Stimulated activated CD4-positive, alpha-beta T cell treated with anti-CD3 and anti-CD28 coated beads, Interleukin-2, amount 100 ng/mL, for 24 hours (primary cell): ENCODE results near the gene ANO2.
"Not testable (repeated sequence)": the region's sequence is repeated elsewhere in the genome, so short reads cannot be mapped to it uniquely, and the experiment has no call there.

Source experiments
- DNase-seq, 2 donors: peaks; one replicate each; pipeline ENCODE4 v3.0.0-alpha.2; 2020

ANO2 gene

DNA sequence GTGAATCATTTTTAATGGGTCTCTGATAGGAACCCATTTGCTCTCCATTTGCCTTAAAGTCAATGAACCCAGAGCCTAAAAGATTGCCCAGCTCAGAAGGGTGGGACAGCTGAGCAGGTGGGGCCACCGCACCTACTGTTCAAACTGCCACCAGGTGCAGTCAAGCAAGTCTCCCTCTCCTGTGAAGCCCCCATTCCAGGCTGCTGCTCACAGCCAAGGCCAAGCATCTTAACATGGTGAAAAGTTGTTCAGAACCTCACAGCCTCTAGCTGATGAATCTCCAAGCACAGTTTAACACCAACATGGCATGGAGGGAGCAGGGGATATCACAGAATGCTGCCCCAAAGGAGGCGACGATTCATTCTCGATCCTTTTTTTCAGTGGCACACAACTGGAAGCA is 29.5 kb downstream of the ANO2 start:
- DNase-seq: no peak

DNA sequence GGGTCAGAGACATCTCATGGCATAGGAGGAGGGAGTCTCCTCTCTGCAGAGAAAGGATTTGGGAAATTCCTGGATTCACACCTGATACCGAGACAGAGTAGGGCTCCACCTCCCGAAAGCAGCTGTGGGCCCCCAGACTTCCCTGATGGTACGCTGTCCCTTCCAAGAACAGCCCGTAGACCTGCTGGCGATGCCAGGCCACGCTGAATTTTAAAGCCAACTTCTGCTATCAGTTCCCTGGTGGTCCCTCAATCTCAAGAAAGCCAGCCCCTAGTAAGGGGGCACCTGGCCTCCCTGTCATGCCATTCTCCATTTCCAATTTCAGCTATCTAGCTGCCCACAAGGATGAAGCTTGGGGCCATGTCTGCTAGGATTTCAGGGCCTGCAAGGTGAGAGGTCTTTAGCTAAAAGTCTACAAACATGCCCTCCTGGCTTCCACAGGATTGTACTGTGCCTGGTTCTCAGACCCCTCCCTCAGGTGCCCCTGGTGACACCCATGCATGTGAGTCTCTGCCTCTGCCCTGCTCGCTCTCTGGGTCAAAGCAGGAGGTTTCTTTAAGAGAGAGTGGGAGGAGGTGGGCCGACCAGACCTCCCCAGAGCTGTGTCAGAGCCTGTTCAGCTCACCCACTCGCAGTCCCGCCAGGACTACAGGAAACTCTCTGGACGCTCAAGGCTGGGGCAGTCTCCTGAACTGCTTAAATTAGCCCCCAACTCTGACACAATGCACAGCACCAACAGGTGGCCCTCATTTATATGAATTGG is 30.5 kb downstream of the ANO2 start:
- no peak for DNase-seq

DNA sequence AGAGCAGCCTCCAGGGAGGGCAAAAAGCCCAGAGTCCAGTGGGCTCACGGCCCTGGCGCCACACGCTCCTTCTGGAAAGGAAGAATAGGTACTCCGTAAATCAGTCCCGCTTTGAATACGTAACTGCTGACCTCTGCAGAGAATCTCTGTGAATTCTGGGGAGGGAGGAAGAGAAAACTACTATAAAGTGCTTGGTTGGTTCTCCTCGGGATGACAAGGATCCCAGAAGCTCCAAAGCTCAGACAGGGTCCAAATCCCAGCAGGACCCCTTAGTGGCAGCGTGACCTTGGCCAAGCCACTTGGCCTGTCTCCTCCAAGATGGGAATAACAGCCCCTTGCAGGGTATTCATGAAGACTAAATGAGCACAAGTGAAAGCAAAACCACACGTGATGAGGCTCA is 31.7 kb downstream of the ANO2 start:
- no peak for DNase-seq

DNA sequence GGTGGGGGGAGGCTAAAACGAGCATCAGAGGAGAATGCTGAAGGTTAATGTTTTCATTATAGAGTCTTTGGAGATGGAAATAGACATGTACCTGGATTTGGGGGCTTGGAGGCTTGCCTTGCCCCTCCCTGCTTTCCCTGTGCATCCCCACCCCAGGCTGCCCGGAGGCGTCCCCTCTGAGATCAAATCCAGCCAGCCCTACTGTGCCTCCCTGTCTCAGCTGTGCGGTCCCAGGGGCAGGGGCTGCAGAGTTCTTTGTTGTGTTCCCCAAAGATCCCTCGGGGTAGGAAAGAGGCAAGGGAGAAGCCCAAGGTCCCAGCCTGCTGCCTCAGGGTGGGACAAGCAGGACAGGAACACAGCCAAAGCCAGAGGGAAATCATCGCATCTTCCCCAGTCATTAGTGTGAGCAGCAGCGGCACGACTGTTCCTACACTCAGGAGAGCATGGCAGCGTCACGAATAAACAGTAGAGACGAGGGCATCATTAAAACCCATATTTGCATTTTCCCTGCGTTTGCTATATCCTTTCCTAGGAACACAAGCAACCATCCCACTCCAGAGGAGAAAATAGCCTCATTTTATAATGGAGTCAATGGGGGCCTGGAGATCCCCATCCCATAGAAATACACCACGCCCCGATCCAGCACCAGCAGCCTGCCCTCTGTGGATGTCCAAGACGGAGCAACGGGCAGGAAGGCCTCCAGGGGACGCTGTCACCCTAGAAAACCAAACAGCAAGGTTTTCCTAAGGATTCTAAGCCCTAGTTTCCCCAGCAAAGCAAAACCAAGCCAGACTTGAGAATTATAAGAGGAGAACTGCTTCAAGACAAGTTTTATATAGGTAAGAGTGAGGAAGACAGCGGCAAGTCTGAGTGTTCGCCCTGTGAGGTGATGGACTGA is 32.4 kb downstream of the ANO2 start:
- no peak for DNase-seq

DNA sequence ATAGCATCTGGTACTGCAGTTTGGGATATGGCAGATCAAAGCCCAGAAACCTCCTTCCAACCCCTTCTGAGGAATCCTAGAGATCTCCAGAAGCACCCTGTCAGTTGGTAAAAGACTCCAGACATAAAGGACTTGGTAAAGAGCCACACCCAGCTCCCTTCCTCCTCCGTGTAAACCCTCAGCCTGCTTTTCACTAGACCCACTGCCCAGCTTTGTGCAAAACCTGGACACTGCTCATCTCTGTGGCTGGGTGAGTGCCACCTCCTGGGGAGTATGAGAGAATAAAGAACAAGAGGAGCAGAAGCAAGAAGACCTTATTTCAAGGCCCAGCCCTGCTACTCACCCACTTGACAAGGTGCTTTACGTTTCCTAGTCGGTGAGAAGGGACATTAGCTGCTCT is 33.0 kb downstream of the ANO2 start:
- DNase-seq: no peak

DNA sequence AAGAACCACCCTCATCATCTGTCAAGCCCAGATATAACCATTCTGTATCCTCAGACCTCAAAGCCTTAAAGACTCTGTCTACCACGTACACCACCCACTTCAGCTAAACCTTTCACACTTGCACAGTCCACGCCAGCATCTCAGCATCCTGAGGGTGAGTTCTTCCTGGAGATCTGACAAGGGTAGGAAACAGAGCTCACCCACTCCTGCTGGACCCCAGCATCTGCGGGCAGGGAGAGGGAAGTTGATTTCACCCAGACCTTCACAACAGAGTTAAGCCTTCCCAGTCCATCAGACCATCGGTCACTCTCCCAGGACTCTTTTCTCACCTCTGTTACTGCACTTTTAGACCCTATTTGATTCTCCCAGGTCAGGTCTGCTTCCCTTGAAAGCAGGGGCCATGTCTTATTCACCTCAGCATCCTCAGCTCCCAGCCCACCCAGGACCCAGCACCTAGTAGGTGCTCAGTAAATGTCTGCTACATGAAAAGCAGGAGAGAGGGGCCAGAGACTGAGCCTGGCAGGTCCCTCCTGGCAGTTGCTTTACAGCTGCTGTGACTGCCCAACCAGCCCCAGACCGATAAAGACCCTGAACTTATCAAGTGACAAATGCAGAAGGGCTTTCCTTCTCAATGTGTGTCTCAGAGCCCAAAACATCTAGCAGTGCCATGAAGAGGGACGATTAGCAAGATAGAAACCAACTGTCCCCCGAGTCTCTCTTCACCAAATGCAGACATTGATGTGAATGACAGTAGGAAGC is 34.1 kb downstream of the ANO2 start:
- no peak for DNase-seq

DNA sequence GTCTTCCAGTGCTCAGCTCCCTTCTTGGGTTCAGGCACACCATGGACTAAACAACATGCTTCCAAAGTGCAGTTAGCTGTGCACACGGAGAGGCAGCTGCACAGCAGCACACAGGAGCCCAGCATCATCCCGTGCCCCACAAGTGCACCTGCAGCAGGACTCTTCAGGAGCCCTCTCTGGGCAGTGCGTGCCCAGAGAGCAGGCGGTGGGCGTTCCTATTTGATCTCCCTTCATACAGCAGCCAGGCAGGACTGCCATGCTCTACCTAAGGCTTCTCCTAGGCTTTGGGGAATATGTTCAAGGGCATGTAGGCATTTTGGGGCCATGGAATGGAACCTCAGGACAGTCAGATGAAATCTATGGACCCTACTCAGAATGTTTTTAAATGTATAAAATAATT is 35.5 kb downstream of the ANO2 start:
- no peak for DNase-seq

DNA sequence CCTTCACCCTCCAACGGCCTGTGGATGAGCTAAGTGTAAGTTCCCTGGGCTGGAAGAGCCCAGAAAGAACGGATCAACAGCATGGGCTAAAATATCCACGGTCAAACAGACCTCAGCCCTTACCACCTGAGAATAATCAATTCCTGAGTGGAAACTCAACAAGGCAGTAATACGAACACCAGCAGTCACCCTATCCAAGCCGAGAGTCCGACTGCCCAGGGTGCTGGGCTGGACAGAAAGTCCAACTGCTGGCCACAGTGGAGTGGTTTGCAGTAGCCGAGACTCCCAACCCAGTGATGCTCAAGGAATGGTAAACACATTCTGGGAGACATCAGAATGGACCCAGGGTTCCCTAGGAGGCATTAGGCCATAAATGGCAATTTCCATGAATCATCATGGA is 36.8 kb downstream of the ANO2 start:
- DNase-seq: no peak

DNA sequence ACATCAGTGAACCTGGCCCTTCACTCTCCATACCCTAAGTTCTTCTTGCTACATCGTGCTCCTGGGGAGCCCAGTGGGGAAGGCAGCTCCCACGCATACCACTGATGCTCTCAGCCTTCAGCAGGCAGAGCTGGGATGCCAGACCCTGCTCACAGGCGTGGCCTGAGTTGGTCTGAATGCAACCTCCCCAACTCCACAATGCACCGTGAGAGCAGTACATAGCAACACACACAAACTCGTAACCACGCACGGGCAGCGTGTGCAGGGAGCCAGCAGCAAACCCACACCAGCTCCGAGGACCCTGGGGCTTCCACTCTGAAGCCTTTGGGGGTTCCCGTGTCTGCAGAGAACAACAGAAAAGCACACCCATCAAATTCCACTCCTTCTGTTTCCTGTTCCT is 37.3 kb downstream of the ANO2 start:
- DNase-seq: no peak

DNA sequence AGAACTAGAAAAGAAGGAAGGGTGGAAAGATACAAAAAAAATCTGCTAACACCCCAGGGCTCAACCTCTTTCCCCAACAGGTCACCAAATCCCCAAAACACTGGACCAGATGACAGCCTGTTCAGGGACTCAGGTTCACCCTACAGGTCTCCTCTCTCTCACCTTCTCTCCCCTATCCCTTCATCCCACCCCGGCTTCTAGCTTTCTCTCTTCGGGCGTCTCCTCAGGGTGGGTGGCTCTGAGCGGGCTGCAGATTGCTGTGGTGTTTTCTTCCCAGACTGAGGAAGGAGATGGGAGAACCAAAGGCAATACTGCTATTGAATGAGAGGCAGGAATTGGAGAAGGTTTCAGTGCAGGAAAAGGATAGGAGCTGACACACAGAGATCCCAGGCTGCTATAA is 39.3 kb downstream of the ANO2 start:
- no peak for DNase-seq

DNA sequence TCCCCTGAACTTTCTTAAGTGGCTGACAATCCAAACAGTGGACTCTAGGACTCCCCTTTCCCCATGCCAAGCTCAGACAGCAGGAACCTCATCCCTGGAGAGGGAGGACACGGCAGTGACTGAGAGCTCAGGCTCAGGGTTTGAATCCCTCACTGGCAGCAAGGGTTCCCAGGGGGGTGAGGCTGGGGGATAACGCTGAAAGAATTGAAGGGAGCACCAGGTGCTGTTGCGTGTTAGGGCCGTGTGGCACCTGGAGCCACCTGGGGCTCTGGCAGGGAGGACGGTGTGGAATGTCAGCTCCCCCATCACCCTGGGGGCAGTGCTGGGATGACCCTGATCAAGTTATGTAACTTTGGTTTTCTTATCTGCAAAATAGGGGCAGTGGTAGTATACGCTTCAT is 40.1 kb downstream of the ANO2 start:
- DNase-seq: no peak

DNA sequence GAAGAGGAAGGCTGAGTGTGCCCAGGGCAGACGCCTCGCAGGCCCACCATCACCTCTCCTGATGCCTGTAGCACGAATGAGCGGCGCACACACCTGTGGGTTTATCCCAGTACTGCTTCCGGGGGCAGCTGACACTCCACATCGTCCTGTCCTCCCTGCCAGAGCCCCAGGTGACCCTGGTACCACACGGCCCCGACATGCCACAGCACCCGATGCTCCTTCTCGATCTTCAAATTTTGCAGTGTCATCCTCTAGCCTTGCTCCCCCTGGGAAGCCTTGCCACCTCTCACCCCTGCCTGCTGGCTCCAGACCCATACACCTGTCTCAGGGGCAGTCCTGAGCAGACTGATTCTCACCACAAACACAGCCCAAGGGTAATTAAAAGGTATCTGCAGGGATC is 40.6 kb downstream of the ANO2 start:
- DNase-seq: no peak

DNA sequence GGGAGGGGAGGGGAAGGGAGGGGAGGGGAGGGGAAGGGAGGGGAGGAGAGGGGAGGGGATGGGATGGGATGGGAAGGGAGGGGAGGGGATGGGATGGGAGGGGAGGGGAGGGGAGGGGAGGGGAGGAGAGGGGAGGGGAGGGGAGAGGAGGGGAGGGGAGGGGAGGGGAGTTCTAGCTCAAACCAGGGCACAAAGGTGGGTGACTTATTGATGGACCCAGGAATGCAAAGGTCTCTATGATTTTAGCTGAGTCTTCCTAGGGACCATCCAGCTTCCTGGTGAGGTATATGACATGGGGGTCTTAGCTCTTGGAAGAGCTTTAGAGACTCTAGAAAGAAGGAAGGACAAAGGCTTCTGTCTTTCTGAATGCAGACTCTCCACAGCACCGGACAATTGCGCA is 42.3 kb downstream of the ANO2 start:
- no peak for DNase-seq

DNA sequence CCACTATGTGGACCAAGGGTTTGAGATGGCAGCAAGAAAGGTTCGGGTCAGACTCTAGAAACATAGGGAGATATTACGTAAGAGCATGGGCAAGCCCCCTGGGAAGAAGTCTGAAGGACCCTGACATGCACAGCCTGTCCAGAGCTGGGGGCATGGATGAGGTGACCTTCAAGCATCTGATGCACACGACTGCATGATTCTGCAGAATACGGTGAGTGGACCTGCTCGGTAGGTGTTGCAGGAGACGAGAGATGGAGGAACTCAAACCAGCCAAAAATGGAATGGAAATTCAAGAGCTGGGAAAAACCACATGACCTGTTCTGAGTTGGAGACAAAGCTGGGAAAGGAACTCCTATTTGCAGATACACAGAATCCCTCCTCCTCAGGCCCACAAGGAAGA is 43.6 kb downstream of the ANO2 start:
- no peak for DNase-seq

DNA sequence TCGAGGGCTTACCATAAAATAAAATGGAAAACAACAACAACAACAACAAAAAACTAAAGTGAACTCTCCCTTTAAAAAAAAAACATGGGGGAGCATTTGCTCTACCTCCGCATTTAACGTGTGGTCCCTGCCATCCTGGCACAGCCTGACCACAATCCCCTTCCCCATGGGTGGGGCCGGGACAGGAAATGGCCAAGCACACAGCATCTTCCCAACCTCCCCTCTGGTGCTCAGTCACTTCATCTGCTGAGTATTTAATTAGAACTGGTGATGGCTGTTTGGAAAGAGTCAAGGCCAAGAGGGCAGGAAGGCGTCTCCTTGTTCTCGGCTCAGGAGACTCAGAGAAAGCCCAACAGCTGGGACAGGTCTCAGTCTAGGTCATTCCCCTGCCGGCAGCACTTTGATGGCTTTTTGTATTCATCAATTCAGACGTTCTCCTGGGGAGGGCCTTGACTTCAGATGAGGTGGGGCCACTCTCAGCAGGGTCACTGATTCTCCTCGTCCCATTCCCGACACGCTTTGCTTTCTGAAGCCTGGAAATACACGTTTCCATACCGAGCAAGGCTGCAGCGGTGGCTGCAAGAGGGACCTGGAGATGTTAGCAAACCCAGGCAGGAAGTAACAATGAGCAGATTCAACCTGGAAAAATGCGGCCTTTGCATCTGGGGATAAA is 44.4 kb downstream of the ANO2 start:
- no peak for DNase-seq

DNA sequence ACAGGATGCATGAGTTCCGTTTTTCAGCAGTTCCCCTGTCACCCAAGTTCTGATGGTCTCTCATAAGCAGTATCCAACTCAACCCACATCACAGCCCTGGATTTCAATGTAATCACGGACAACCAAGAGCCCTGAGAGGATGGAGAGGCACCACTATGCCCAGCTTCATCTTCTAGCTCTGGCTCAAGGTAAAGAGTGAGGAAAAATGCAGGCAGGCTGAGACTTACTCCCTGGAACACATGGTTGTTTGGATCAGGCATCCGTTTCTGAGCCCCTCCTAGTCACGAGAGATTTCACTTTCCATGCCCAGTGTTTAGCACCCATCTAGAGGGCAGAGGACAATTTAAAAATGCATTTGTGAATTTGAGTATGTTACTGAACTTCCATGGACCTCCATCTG is 45.0 kb downstream of the ANO2 start:
- no peak for DNase-seq

DNA sequence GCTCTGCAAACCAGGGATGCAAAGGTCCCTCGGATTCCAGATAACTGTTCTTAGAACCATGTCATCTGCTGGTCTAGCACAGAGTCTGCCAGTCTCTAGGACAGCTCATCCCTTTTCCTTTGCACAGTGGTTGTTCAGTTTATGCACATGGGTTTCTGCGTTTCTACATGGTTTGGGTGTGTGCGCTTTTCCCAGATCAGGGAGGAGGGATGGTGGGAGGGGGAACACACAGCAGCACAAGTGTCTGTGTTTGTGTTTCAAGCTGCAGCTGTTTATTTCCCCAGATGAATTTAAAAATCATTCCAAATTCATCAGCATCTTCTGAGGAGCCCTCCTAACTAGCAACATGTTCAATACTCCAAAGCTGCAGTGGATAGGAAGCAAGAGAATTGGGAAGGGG is 45.4 kb downstream of the ANO2 start:
- DNase-seq: no peak

DNA sequence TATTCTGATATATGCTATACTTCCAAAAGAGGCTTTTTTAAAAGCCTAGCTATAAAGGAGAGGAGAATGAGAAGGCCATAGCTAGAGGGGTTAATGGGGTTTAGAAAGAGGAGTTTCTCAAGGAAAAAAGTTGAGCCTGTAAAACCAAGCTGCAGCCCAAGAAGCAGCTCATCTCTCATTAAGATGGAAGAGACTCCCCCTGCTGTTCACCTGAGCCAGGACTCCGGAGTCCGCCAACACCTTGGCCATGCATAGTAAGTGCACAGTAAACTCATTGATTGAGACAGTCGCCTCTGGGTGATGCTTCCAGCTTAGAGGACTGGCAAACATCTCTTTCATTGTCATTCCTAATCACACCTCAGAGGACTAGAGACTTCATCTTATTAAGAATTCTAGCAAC is 46.2 kb downstream of the ANO2 start:
- no peak for DNase-seq

DNA sequence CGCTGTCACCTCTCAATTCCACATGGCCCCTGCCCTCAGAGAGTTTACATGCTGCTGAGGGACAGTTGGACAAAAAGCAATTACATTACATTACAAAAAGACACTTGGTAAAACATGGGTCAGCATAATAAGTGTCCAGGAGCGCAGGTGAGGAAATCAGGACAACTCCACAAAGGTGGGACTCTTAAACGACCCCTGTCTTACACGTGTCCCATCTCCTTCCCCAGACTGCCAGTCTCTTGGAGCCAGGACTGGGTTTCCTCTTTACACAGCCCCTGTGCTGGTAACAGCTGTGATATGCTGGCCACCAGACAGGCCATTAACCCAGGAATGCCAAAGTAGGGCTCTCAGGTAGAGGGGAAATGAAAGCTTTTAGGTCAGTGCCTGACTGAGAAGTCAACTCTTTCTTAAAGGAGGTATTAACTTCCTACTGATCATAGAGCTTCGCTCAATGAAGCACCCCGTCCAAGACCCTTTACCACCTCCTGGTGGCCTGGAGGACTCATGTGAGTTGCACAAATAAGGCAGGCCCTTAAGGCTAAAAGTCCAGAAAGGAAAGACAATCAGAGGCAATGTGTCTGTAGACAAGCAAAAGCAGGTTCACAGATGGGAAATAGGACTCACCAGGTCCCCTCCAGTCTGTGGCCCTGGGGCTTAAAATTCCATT is 55.5 kb downstream of the ANO2 start:
- DNase-seq: peak; percentile 22 to 60

DNA sequence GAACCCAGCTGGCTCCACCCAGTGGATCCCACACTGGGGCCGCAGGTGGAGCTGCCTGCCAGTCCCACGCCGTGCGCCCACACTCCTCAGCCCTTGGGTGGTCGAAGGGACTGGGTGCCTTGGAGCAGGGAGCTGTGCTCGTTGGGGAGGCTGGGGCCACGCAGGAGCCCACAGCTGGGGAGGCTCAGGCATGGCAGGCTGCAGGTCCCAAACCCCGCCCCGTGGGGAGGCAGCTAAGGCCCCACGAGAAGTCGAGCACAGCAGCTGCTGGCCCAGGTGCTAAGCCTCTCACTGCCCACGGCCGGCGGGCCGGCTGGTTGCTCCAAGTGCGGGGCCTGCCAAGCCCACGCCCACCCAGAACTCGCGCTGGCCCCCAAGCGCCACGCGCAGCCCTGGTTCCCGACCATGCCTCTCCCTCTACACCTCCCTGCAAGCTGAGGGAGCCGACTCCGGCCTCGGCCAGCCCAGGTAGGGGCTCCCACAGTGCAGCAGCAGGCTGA is 56.2 kb downstream of the ANO2 start:
- no peak for DNase-seq

DNA sequence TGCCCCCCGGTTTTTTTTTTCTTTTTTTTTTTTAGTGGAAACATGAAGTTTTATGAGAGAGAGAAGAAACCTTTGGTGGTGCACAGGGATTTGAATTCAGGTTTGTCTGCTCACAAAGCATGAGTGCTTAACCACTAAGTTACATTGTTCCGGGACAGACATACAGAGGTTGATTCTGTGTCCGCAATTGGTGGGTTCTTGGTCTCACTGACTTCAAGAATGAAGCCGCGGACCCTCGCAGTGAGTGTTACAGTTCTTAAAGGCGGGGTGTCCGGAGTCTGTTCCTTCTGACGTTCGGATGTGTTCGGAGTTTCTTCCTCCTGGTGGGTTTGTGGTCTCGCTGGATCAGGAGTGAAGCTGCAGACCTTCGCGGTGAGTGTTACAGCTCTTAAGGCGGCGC is 57.2 kb downstream of the ANO2 start:
- not testable (repeated sequence) for DNase-seq

DNA sequence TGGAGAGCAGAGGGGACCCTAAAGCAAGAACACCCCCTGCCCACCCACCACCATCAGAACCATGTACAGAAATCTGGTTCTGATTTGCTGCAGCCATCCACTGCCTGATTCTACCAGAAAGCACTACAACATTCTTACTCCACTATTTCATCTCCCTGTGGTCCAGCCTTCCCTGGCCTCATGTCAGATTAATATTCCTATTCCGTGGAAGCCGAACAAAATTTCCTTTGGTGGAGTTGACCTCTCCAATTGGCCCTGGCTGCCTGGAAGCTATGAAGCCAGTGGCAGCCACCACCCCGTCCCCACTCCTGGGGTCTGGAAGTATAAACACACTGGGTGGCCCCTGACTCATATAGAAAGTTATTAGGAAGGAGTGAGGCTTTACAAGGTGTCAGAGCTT is 60.2 kb downstream of the ANO2 start:
- DNase-seq: no peak
